H1 (cell line): ENCODE data around the gene HECTD4.
"Not testable (repeated sequence)": the region's sequence is repeated elsewhere in the genome, so short reads cannot be mapped to it uniquely, and the experiment has no call there.

Source experiments
- ATF3 ChIP-seq: IDR thresholded peaks from 2 replicates; pipeline ENCODE4 v1.6.1; 2011; ENCODE audit warnings: low read depth, mild to moderate bottlenecking, low read length; ENCODE audit not compliant: insufficient read depth
- BCL11A ChIP-seq, 2 experiments: IDR thresholded peaks; one replicate each; pipeline ENCODE4 v1.6.1; 2011; ENCODE audit warnings: low read depth in 2 of 2, low read length in 2 of 2, mild to moderate bottlenecking in 2 of 2
- BRCA1 ChIP-seq: IDR thresholded peaks from 2 replicates; pipeline ENCODE4 v1.6.1; 2012; ENCODE audit warnings: low read depth, low read length, improper control_type of control experiment
- CTCF ChIP-seq, 3 experiments: IDR thresholded peaks; 1 replicate in 2 of 3; 2 replicates in 1 of 3; pipeline versions ENCODE4 v1.5.1 to v1.6.1; 2011; ENCODE audit warnings: low read length in 3 of 3, mild to moderate bottlenecking in 3 of 3, inconsistent platforms in 2 of 3, low read depth in 1 of 3, moderate library complexity in 1 of 3; ENCODE audit not compliant: insufficient read depth in 1 of 3; ENCODE audit errors: control extremely low read depth in 1 of 3
- EP300 ChIP-seq, 2 experiments: IDR thresholded peaks; 1 replicate in 1 of 2; 2 replicates in 1 of 2; pipeline ENCODE4 v1.6.1; 2011 to 2012; ENCODE audit warnings: low read depth in 2 of 2, low read length in 2 of 2, mild to moderate bottlenecking in 2 of 2, borderline replicate concordance in 1 of 2, inconsistent platforms in 1 of 2, moderate library complexity in 1 of 2
- EZH2 ChIP-seq: fragments of 200-600 bp; sonication (generic); IDR thresholded peaks from 2 replicates; pipeline ENCODE4 v1.7.1; 2012; ENCODE audit warnings: low read depth, mild to moderate bottlenecking, moderate library complexity, low read length, inconsistent platforms; ENCODE audit not compliant: severe bottlenecking
- FOSL1 ChIP-seq: IDR thresholded peaks from 2 replicates; pipeline ENCODE4 v1.6.1; 2011; ENCODE audit warnings: mild to moderate bottlenecking, low read depth, low read length, moderate library complexity; ENCODE audit not compliant: insufficient read depth
- JUND ChIP-seq: IDR thresholded peaks from 2 replicates; pipeline ENCODE4 v1.6.1; 2011; ENCODE audit warnings: mild to moderate bottlenecking, improper control_type of control experiment, low read length
- KDM4A ChIP-seq: IDR thresholded peaks from one replicate; pipeline ENCODE4 v1.7.1; 2012; ENCODE audit warnings: low read depth, mild to moderate bottlenecking, moderate library complexity, low read length, inconsistent platforms; ENCODE audit not compliant: severe bottlenecking
- POLR2AphosphoS5 ChIP-seq: IDR thresholded peaks from 2 replicates; pipeline ENCODE4 v1.6.1; 2011; ENCODE audit warnings: low read depth, low read length
- SIN3A ChIP-seq, 2 experiments: IDR thresholded peaks in 1 of 2; conservative IDR thresholded peaks in 1 of 2; 2 replicates each; pipeline ENCODE4 v1.6.1; 2011 to 2012; ENCODE audit warnings: low read length in 2 of 2, improper control_type of control experiment in 1 of 2, low read depth in 1 of 2, mild to moderate bottlenecking in 1 of 2
- USF2 ChIP-seq: IDR thresholded peaks from 2 replicates; pipeline ENCODE4 v1.6.1; 2011; ENCODE audit warnings: low read length, improper control_type of control experiment
- ZNF274 ChIP-seq: IDR thresholded peaks from 2 replicates; pipeline ENCODE4 v1.7.0; 2012; ENCODE audit warnings: low read length, borderline replicate concordance; ENCODE audit errors: extremely low read depth

GRCh38 chr12:112220628-112221027, 161.6 kb downstream of the HECTD4 start:
- TF ChIP-seq CTCF (IDR thresholded peaks at IDR 0.05; ENCODE audit: control extremely low read depth in 1 of 3, insufficient read depth in 1 of 3, low read depth in 1 of 3, low read length in 3 of 3); FOSL1; ATF3; BCL11A (IDR thresholded peaks at IDR 0.05; ENCODE audit: low read depth in 2 of 2, low read length in 2 of 2); SIN3A (conservative IDR thresholded peaks at IDR 0.05 in 1 of 2, IDR thresholded peaks at IDR 0.05 in 1 of 2; ENCODE audit: low read depth in 1 of 2, low read length in 2 of 2); JUND; ZNF274; USF2; POLR2AphosphoS5; EP300 (IDR thresholded peaks at IDR 0.05; ENCODE audit: borderline replicate concordance in 1 of 2, low read depth in 2 of 2, low read length in 2 of 2); KDM4A; EZH2; BRCA1: not testable (repeated sequence)
